GM18873 (cell line): ENCODE measurements around the gene SDK1.

ENCODE experiments used
- ATAC-seq: cut with Tn5 transposase; IDR thresholded peaks from one replicate; pipeline ENCODE4 v1.9.1; 2021; ENCODE audit warnings: mild to moderate bottlenecking, moderate library complexity, moderate number of reproducible peaks; ENCODE audit not compliant: unreplicated experiment, low FRiP score

Gene SDK1

GRCh38 chr7:3510101-3511020 lies 209.3 kb downstream of the SDK1 start:
- no peak for ATAC-seq

GRCh38 chr7:3517344-3517743 lies 216.3 kb downstream of the SDK1 start:
- ATAC-seq, result no peak

GRCh38 chr7:3518546-3518945 lies 217.5 kb downstream of the SDK1 start:
- no peak for ATAC-seq

GRCh38 chr7:3520206-3520605 lies 219.2 kb downstream of the SDK1 start:
- no peak for ATAC-seq

- no peak for ATAC-seq
Measured at GRCh38 chr7:3527496-3528124, 226.6 kb downstream of the SDK1 start.

GRCh38 chr7:3533040-3533439 lies 232.0 kb downstream of the SDK1 start:
- no peak for ATAC-seq

GRCh38 chr7:3537210-3537875 lies 236.3 kb downstream of the SDK1 start:
- no peak for ATAC-seq

- no peak for ATAC-seq
Measured at GRCh38 chr7:3538041-3538440, 237.0 kb downstream of the SDK1 start.

GRCh38 chr7:3540456-3541220 lies 239.6 kb downstream of the SDK1 start:
- no peak for ATAC-seq

- no peak for ATAC-seq
Measured at GRCh38 chr7:3544202-3544601, 243.2 kb downstream of the SDK1 start.

GRCh38 chr7:3548815-3549214 lies 247.8 kb downstream of the SDK1 start:
- ATAC-seq, result no peak

- no peak for ATAC-seq
Measured at GRCh38 chr7:3549601-3550000, 248.5 kb downstream of the SDK1 start.

- no peak for ATAC-seq
Measured at GRCh38 chr7:3551536-3551935, 250.5 kb downstream of the SDK1 start.

- ATAC-seq, result no peak
Measured at GRCh38 chr7:3552499-3552898, 251.4 kb downstream of the SDK1 start.

- ATAC-seq, result no peak
Measured at GRCh38 chr7:3558400-3558799, 257.3 kb downstream of the SDK1 start.

GRCh38 chr7:3559278-3559677 lies 258.2 kb downstream of the SDK1 start:
- no peak for ATAC-seq

- ATAC-seq, result no peak
Measured at GRCh38 chr7:3560495-3560894, 259.4 kb downstream of the SDK1 start.

GRCh38 chr7:3561932-3562331 lies 260.9 kb downstream of the SDK1 start:
- ATAC-seq, result no peak

GRCh38 chr7:3564231-3564630 lies 263.2 kb downstream of the SDK1 start:
- ATAC-seq, result no peak

GRCh38 chr7:3568516-3568915 lies 267.5 kb downstream of the SDK1 start:
- ATAC-seq, result no peak

GRCh38 chr7:3569643-3570042 lies 268.6 kb downstream of the SDK1 start:
- no peak for ATAC-seq
